HCT116 (cell line): Measurements from ENCODE around the gene DIDO1. TPM values are rescaled to one million over a fixed set of nuclear protein-coding genes. Genes with fewer than 3 reads are reported as not detected.
A peak's percentile ranks its signal among the peaks of the same experiment; 100 is the strongest.

ENCODE experiments used
- ATAC-seq: fragments of 200-7000 bp; cut with Tn5 transposase; 2 replicates; pipeline ENCODE4 v1.9.1; 2020; ENCODE audit warnings: mild to moderate bottlenecking, moderate library complexity
- BruUV-seq: library from RNA; stranded (reverse); fragments of 400-500 nt; replicated peaks from 2 replicates; lab custom pipeline; 2021; lab: Mats Ljungman, UMichigan
- CTCF ChIA-PET: fragments of 300-600 bp; sonication (Branson Sonifier 250); formaldehyde crosslinking; loops from one replicate; lab custom pipeline; 2021; ENCODE audit warnings: antibody characterized with exemption; lab: Charles Lee
- POLR2A ChIA-PET: fragments of 300-600, 350-600 bp; sonication (Branson Sonifier 250); formaldehyde crosslinking; loops from one replicate; lab custom pipeline; 2021; ENCODE audit warnings: antibody characterized with exemption; lab: Charles Lee
- RAD21 ChIA-PET, 2 experiments: fragments of 300-600 bp; sonication (Branson Sonifier 250); formaldehyde crosslinking; loops; one replicate each; lab custom pipeline; 2023; ENCODE audit warnings: low total read pairs in 2 of 2; ENCODE audit not compliant: uncharacterized antibody in 2 of 2, unreplicated experiment in 2 of 2, low non-redundant PET in 1 of 2; lab: Charles Lee
- DNase-seq: peaks from one replicate; pipeline ENCODE4 v3.0.0-alpha.2; 2010; ENCODE audit warnings: low read depth, low spot score
- H2AFZ ChIP-seq: fragments of 200-600 bp; shearing (Covaris generic), sonication (generic); 2 replicates; pipeline ENCODE4 v1.6.1; 2017; ENCODE audit warnings: low read depth, mixed run types, mixed read lengths, antibody characterized with exemption, low read length; ENCODE audit not compliant: poor library complexity, severe bottlenecking
- H3K27ac ChIP-seq: 2 replicates; pipeline ENCODE4 v1.5.1; 2012; ENCODE audit warnings: low read depth, low read length
- H3K27me3 ChIP-seq: fragments of 200-600 bp; sonication (generic); 2 replicates; pipeline ENCODE4 v1.6.1; 2016; ENCODE audit warnings: mixed run types, low read length, mixed read lengths; ENCODE audit not compliant: insufficient read depth
- H3K36me3 ChIP-seq, 2 experiments: fragments of 200-500 bp in 1 of 2; fragments of 200-600 bp in 1 of 2; sonication (Bioruptor generic) in 1 of 2; sonication (generic) in 1 of 2; 2 replicates each; pipeline versions ENCODE4 v1.5.1 to v1.6.1; 2014 to 2016; ENCODE audit warnings: low read length in 2 of 2, inconsistent platforms in 1 of 2, mixed read lengths in 1 of 2, mixed run types in 1 of 2; ENCODE audit not compliant: insufficient read depth in 2 of 2, control insufficient read depth in 1 of 2
- H3K4me1 ChIP-seq, 2 experiments: fragments of 200-600 bp in 1 of 2; sonication (generic) in 1 of 2; 2 replicates each; pipeline versions ENCODE4 v1.5.1 to v1.6.1; 2012 to 2017; ENCODE audit warnings: low read length in 2 of 2, inconsistent platforms in 1 of 2, mild to moderate bottlenecking in 1 of 2, mixed read lengths in 1 of 2, mixed run types in 1 of 2, moderate library complexity in 1 of 2; ENCODE audit not compliant: insufficient read depth in 2 of 2, control insufficient read depth in 1 of 2
- H3K4me2 ChIP-seq: fragments of 200-600 bp; sonication (generic); 2 replicates; pipeline ENCODE4 v1.6.1; 2017; ENCODE audit warnings: mixed run types, low read length, mixed read lengths
- H3K4me3 ChIP-seq, 2 experiments: fragments of 200-600 bp in 1 of 2; sonication (generic) in 1 of 2; replicated peaks in 1 of 2; 2 replicates each; pipeline ENCODE4 v1.5.1; 2011 to 2016; ENCODE audit warnings: low read length in 2 of 2, control low read depth in 1 of 2, low read depth in 1 of 2, mild to moderate bottlenecking in 1 of 2, mixed read lengths in 1 of 2, mixed run types in 1 of 2
- H3K79me2 ChIP-seq: fragments of 200-600 bp; sonication (generic); 2 replicates; pipeline ENCODE4 v1.6.1; 2017; ENCODE audit warnings: mild to moderate bottlenecking, mixed run types, low read length, moderate library complexity, mixed read lengths; ENCODE audit not compliant: insufficient read depth
- H3K9ac ChIP-seq: fragments of 200-600 bp; sonication (generic); 2 replicates; pipeline ENCODE4 v1.6.1; 2016; ENCODE audit warnings: low read length, mixed read lengths
- H3K9me2 ChIP-seq: fragments of 200-600 bp; sonication (generic), shearing (Covaris generic); 2 replicates; pipeline ENCODE4 v1.6.1; 2017; ENCODE audit warnings: mixed run types, mild to moderate bottlenecking, moderate library complexity; ENCODE audit not compliant: insufficient read depth
- H3K9me3 ChIP-seq, 2 experiments: fragments of 200-500 bp in 1 of 2; fragments of 200-600 bp in 1 of 2; sonication (Bioruptor generic) in 1 of 2; sonication (generic) in 1 of 2; 2 replicates each; pipeline ENCODE4 v1.6.1; 2014 to 2017; ENCODE audit warnings: low read length in 2 of 2, mixed read lengths in 2 of 2, inconsistent platforms in 1 of 2, low read depth in 1 of 2, mild to moderate bottlenecking in 1 of 2, mixed run types in 1 of 2, moderate library complexity in 1 of 2; ENCODE audit not compliant: control insufficient read depth in 1 of 2, insufficient read depth in 1 of 2
- H4K20me1 ChIP-seq: fragments of 200-600 bp; sonication (generic), shearing (Covaris generic); 2 replicates; pipeline ENCODE4 v1.6.1; 2017; ENCODE audit warnings: mixed run types, mild to moderate bottlenecking, moderate library complexity; ENCODE audit not compliant: insufficient read depth
- CBX3 ChIP-seq: IDR thresholded peaks from 2 replicates; pipeline ENCODE4 v1.6.1; 2012; ENCODE audit warnings: low read depth
- CEBPB ChIP-seq: IDR thresholded peaks from 2 replicates; pipeline ENCODE4 v1.6.1; 2012; ENCODE audit warnings: low read depth
- EZH2phosphoT487 ChIP-seq: fragments of 200-600 bp; IDR thresholded peaks from 2 replicates; pipeline ENCODE4 v1.6.1; 2018; ENCODE audit warnings: antibody characterized with exemption, borderline replicate concordance
- JUND ChIP-seq: IDR thresholded peaks from 2 replicates; pipeline ENCODE4 v1.6.1; 2012
- POLR2AphosphoS5 ChIP-seq: IDR thresholded peaks from 2 replicates; pipeline ENCODE4 v1.6.1; 2011; ENCODE audit warnings: mild to moderate bottlenecking, low read depth, low read length, moderate library complexity
- SP1 ChIP-seq: IDR thresholded peaks from 2 replicates; pipeline ENCODE4 v1.6.1; 2012; ENCODE audit warnings: low read depth
- SRF ChIP-seq: IDR thresholded peaks from 2 replicates; pipeline ENCODE4 v1.6.1; 2012; ENCODE audit warnings: low read depth
- YY1 ChIP-seq: IDR thresholded peaks from 2 replicates; pipeline ENCODE4 v1.6.1; 2011; ENCODE audit warnings: low read length, low read depth, moderate library complexity, mild to moderate bottlenecking; ENCODE audit not compliant: insufficient replicate concordance; ENCODE audit errors: extremely low read depth
- intact Hi-C: fragments of 100-400 bp; cut with micrococcal nuclease; formaldehyde crosslinking; loops from 2 replicates; pipeline ENCODE4 v1.10.0; 2022
- total RNA-seq: library from RNA; stranded (reverse); gene quantifications from one replicate; pipeline ENCODE4 v1.2.1, GENCODE V29; 2021; ENCODE audit not compliant: unreplicated experiment
- TF ChIP-seq, protein P1 (sequence below): IDR thresholded peaks from 2 replicates; pipeline ENCODE4 v1.6.1; 2012
- TF ChIP-seq, protein P2 (sequence below): IDR thresholded peaks from 2 replicates; pipeline ENCODE4 v1.6.1; 2012
- TF ChIP-seq, protein P3 (sequence below): IDR thresholded peaks from 2 replicates; pipeline ENCODE4 v1.6.1; 2011; ENCODE audit warnings: mild to moderate bottlenecking, low read length, moderate library complexity; ENCODE audit not compliant: insufficient replicate concordance; ENCODE audit errors: extremely low read depth

Gene DIDO1
- total RNA-seq, 1 experiment from 2014 or later, result 41.4 TPM

DNA sequence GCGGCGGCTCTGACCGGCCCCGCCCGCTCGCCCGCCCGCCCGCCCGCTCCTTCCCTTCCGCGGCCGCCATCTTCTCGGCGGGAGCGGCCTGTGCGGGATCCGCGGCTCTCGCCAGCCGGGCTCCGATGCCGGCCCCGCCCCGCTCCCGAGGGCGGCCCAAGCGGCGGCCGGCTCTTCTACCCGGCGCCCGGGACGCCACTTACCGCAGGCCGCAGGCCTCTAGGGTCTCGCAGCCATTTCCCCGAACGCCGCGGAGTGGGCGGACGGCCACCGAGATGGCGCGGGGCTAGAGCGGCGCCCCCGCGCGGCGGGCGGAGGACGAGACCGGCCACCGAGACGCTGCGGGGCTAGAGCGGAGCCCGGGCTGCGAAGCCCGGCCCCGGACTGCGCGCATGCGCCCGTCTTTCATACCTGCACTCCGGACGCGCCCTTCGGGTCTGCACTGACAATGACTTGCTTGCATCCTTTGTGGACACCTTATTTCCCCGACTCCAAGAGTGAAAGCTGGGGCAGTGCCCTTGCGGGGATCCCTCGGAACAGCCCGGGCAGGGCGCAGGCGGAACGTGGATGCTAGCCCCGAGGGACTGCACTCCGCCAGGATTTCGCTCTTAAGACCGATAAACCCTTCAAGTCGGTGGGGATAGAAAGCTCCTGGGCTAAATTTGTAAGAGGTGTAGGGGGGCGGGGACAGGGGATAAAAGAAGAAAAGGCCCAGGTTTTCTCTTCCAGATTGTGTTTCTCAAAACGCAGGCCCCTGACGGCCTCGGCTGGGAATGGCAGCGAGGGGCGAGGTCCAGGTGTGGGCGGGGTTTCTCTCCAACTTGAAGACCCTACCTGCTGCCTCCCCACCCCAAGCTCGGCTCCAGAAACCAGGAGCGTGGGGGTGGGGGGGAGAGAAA, at the start of gene DIDO1 (continued):
- TF ChIP-seq EZH2phosphoT487, result no peak
- no peak for TF ChIP-seq SP1
- peak; percentile 80 for TF ChIP-seq POLR2AphosphoS5
- TF ChIP-seq CBX3, result no peak
- TF ChIP-seq, protein P1, sequence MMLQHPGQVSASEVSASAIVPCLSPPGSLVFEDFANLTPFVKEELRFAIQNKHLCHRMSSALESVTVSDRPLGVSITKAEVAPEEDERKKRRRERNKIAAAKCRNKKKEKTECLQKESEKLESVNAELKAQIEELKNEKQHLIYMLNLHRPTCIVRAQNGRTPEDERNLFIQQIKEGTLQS, result no peak
- TF ChIP-seq CEBPB, result no peak
- TF ChIP-seq, protein P2, sequence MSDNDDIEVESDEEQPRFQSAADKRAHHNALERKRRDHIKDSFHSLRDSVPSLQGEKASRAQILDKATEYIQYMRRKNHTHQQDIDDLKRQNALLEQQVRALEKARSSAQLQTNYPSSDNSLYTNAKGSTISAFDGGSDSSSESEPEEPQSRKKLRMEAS, result peak; percentile 59

DNA sequence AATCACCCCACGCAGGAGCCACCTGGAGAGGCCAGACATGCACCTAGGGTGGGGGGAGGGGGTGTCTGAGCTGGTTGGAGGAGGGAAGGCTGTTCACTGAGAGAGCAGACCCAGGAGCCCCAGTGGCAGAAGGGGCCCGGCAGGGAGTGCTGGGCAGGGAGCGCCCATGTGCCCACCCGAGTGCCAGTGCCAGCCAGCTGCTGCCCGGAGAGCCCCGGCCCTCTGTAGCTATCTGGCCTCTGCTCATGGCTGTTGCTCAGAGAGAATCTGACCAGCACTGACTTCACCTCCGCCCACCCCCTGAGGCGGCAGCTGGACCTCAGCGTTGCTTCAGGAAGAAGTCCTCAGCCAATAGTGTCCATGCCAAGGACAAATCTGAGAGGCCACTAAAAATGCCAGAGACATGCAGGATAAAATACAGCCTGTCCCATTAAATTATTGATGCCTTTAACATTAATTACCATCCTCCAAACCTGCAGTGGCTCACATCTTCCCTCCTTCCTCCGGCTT, 49.0 kb upstream of the DIDO1 start:
- peaks cover 9 to 18% of the 10 kb centered on the region in 2 experiments; a peak in 3 of 4 replicates for H3K4me1 ChIP-seq
- H3K9me2 ChIP-seq, result no peaks in the 10 kb centered on the region
- DNase-seq (no peak), ATAC-seq (no peak)
- no peak overlapping the region for H2AFZ ChIP-seq
- ChIA-PET RAD21 (no interaction called here), POLR2A (no interaction called here), CTCF (no interaction called here)
- no peaks in the 10 kb centered on the region for H3K27me3 ChIP-seq
- no peak overlapping the region for H3K9ac ChIP-seq
- no TSS peak for BruUV-seq
- H3K27ac ChIP-seq, result no peak overlapping the region
- H3K4me2 ChIP-seq, result no peak overlapping the region
- H4K20me1 ChIP-seq, result no peaks in the 10 kb centered on the region
- H3K9me3 ChIP-seq, result no peaks in the 10 kb centered on the region
- intact Hi-C loops, result no loop called here
- TF ChIP-seq JUND (no peak), SRF (no peak), CEBPB (no peak), YY1 (no peak), EZH2phosphoT487 (no peak)
- TF ChIP-seq, protein P1, result no peak
- TF ChIP-seq, protein P3, sequence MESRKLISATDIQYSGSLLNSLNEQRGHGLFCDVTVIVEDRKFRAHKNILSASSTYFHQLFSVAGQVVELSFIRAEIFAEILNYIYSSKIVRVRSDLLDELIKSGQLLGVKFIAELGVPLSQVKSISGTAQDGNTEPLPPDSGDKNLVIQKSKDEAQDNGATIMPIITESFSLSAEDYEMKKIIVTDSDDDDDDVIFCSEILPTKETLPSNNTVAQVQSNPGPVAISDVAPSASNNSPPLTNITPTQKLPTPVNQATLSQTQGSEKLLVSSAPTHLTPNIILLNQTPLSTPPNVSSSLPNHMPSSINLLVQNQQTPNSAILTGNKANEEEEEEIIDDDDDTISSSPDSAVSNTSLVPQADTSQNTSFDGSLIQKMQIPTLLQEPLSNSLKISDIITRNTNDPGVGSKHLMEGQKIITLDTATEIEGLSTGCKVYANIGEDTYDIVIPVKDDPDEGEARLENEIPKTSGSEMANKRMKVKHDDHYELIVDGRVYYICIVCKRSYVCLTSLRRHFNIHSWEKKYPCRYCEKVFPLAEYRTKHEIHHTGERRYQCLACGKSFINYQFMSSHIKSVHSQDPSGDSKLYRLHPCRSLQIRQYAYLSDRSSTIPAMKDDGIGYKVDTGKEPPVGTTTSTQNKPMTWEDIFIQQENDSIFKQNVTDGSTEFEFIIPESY, result no peak
- no peaks in the 10 kb centered on the region for H3K79me2 ChIP-seq
- H3K4me3 ChIP-seq, result no peak overlapping the region
- H3K36me3 ChIP-seq, result no peaks in the 10 kb centered on the region
